WTC11 (cell line): ENCODE results near the gene OXLD1.

Source experiments
- CREB1 ChIP-seq: sonication (generic); formaldehyde crosslinking; IDR thresholded peaks from 2 replicates; pipeline ENCODE4 v1.8.0; 2023; ENCODE audit warnings: mild to moderate bottlenecking, missing genetic modification reagents
- NFYB ChIP-seq: sonication (generic); formaldehyde crosslinking; conservative IDR thresholded peaks from 2 replicates; pipeline ENCODE4 v1.8.0; 2022; ENCODE audit warnings: low read depth, missing genetic modification reagents
- NR1H2 ChIP-seq: sonication (generic); formaldehyde crosslinking; IDR thresholded peaks from 2 replicates; pipeline ENCODE4 v1.9.0; 2021; ENCODE audit warnings: mild to moderate bottlenecking, moderate library complexity, missing genetic modification reagents
- NR2C2 ChIP-seq: sonication (generic); formaldehyde crosslinking; IDR thresholded peaks from 2 replicates; pipeline ENCODE4 v1.8.0; 2022; ENCODE audit warnings: mild to moderate bottlenecking, missing genetic modification reagents
- ZBTB43 ChIP-seq: sonication (generic); formaldehyde crosslinking; IDR thresholded peaks from 2 replicates; pipeline ENCODE4 v1.8.1; 2023; ENCODE audit warnings: mild to moderate bottlenecking, missing genetic modification reagents
- ZNF416 ChIP-seq: fragments of 250-450 bp; sonication (Bioruptor Pico); IDR thresholded peaks from 2 replicates; pipeline ENCODE4 v1.9.0; 2021; ENCODE audit warnings: mild to moderate bottlenecking, inconsistent platforms
- ZNF423 ChIP-seq: fragments of 250-450 bp; sonication (Bioruptor Pico); IDR thresholded peaks from 2 replicates; pipeline ENCODE4 v2.1.2; 2022; ENCODE audit warnings: mild to moderate bottlenecking, moderate library complexity

- TF ChIP-seq ZNF423 (CRISPR knock-in tag): no peak
- TF ChIP-seq CREB1 (CRISPR knock-in tag): no peak
- TF ChIP-seq ZBTB43 (CRISPR knock-in tag): no peak
- TF ChIP-seq ZNF416 (CRISPR knock-in tag): no peak
- TF ChIP-seq NR2C2 (CRISPR knock-in tag): no peak
- TF ChIP-seq NR1H2 (CRISPR knock-in tag): no peak
- no peak for TF ChIP-seq NFYB (CRISPR knock-in tag)
Measured at GRCh38 chr17:81715107-81715871, 48.9 kb upstream of the OXLD1 start.
